ENCODE data around the gene TYMP. TPM values are rescaled to one million over a fixed set of nuclear protein-coding genes. Genes with fewer than 3 reads are reported as not detected.

The TYMP gene
- total RNA-seq, 4 donors from 2014 or later, result 27.4 to 79.2 (median 35.9) TPM

- TF ChIP-seq POLR2AphosphoS5 (IDR thresholded peaks at IDR 0.05) (no peak), EP300 (IDR thresholded peaks at IDR 0.05) (no peak), POLR2A (IDR thresholded peaks at IDR 0.05; ENCODE audit: low read depth) (no peak), CTCF (IDR thresholded peaks at IDR 0.05) (no peak)
Measured at GRCh38 chr22:50502628-50503474, 27.0 kb downstream of the TYMP start.

GRCh38 chr22:50502096-50502495, 27.7 kb downstream of the TYMP start:
- no peak for DNase-seq (ENCODE audit: extremely low spot score)
- Histone ChIP-seq H3K4me3 (no peak overlapping the region), H3K9me3 (no peaks in the 10 kb centered on the region), H3K4me1 (peaks cover 12 to 27% (median 20%) of the 10 kb centered on the region in 4 donors), H3K27me3 (no peaks in the 10 kb centered on the region), H3K27ac (replicated peaks in 1 of 4) (no peak overlapping the region), H3K36me3 (peaks cover 31 to 43% (median 40%) of the 10 kb centered on the region in 4 donors)
- intact Hi-C loops (cut with DNase I), result no loop called here
- 81% methylated on average over 6 of the region's 6 CpGs for WGBS
- TF ChIP-seq POLR2A (IDR thresholded peaks at IDR 0.05; ENCODE audit: low read depth) (no peak), CTCF (IDR thresholded peaks at IDR 0.05) (no peak), EP300 (IDR thresholded peaks at IDR 0.05) (no peak), POLR2AphosphoS5 (IDR thresholded peaks at IDR 0.05) (no peak)

More at GRCh38 chr22:50502628-50503474, 27.0 kb downstream of the TYMP start:
- H3K4me3 ChIP-seq, result no peak overlapping the region
- intact Hi-C loops (cut with DNase I), result no loop called here
- H3K9me3 ChIP-seq, result no peaks in the 10 kb centered on the region
- DNase-seq (ENCODE audit: extremely low spot score), result no peak
- H3K27ac ChIP-seq (replicated peaks in 1 of 4), result no peak overlapping the region
- H3K36me3 ChIP-seq, result peaks cover 31 to 43% (median 40%) of the 10 kb centered on the region in 4 donors
- H3K27me3 ChIP-seq, result no peaks in the 10 kb centered on the region
- WGBS, result 75% methylated on average over 18 of the region's 24 CpGs
- H3K4me1 ChIP-seq, result peaks cover 13 to 29% (median 21%) of the 10 kb centered on the region in 4 donors

- intact Hi-C loops (cut with DNase I), result no loop called here
- no peak for TF ChIP-seq POLR2A (IDR thresholded peaks at IDR 0.05; ENCODE audit: low read depth)
- TF ChIP-seq CTCF (IDR thresholded peaks at IDR 0.05), result no peak
- TF ChIP-seq EP300 (IDR thresholded peaks at IDR 0.05), result no peak
- TF ChIP-seq POLR2AphosphoS5 (IDR thresholded peaks at IDR 0.05), result no peak
- peaks cover 25 to 35% (median 31%) of the 10 kb centered on the region in 4 donors for H3K36me3 ChIP-seq
- H3K9me3 ChIP-seq, result no peaks in the 10 kb centered on the region
- H3K27ac ChIP-seq (replicated peaks in 1 of 4), result no peak overlapping the region
- WGBS, result 87% methylated on average over 12 of the region's 12 CpGs
- no peak for DNase-seq (ENCODE audit: extremely low spot score)
- no peak overlapping the region for H3K4me3 ChIP-seq
- H3K4me1 ChIP-seq, result peaks cover 0 to 11% (median 4%) of the 10 kb centered on the region in 4 donors
- H3K27me3 ChIP-seq, result peaks cover 0 to 11% (median 0%) of the 10 kb centered on the region in 4 donors
Measured at GRCh38 chr22:50500452-50500851, 29.4 kb downstream of the TYMP start.

GRCh38 chr22:50498322-50498890, 31.4 kb downstream of the TYMP start:
- DNase-seq (ENCODE audit: extremely low spot score), result no peak
- TF ChIP-seq CTCF (IDR thresholded peaks at IDR 0.05) (peak in 2 of 3 experiments; percentile 36 to 62), EP300 (IDR thresholded peaks at IDR 0.05) (no peak)
- Histone ChIP-seq H3K4me3 (no peak overlapping the region), H3K27me3 (peaks cover 0 to 11% (median 0%) of the 10 kb centered on the region in 4 donors), H3K4me1 (peaks cover 0 to 5% (median 0%) of the 10 kb centered on the region in 4 donors), H3K9me3 (no peaks in the 10 kb centered on the region), H3K27ac (replicated peaks in 1 of 4) (no peak overlapping the region), H3K36me3 (peaks cover 11 to 16% (median 14%) of the 10 kb centered on the region in 4 donors)
- intact Hi-C loops (cut with DNase I), result no loop called here
- 21% methylated on average over 13 of the region's 13 CpGs for WGBS
